ENCODE results near the gene FCRL5. TPM values are rescaled to one million over a fixed set of nuclear protein-coding genes. Genes with fewer than 3 reads are reported as not detected.
A peak's percentile ranks its signal among the peaks of the same experiment; 100 is the strongest.

Gene FCRL5
- total RNA-seq, 4 donors from 2014 or later, result not detected

DNA sequence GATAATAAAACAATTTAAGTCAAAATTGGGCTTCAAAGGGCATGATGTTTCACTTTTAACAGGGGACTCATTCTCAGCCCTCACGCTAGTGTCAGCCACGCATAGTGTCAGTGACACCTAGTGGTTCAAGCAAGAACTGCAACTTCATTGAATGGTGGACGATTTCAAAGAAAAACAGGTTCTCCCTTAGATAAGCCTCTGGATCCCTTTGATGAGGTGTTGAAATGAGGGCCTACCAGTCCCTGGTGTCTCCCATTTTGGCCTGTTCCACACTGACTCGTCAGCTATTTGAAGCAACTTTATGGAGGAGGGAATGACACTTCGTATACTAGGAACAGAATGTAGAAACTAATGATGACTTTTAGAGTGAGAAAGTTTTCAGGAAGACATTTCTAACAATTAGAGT is 56.2 kb downstream of the FCRL5 start:
- DNase-seq (ENCODE audit: low spot score in 2 of 2), result no peak
- Histone ChIP-seq H3K9me3 (no peaks in the 10 kb centered on the region), H3K27ac (no peak overlapping the region), H3K27me3 (peaks cover 6% of the 10 kb centered on the region), H3K4me1 (peaks cover 2% of the 10 kb centered on the region), H3K4me3 (no peak overlapping the region), H3K36me3 (no peaks in the 10 kb centered on the region)
- TF ChIP-seq, protein P1, sequence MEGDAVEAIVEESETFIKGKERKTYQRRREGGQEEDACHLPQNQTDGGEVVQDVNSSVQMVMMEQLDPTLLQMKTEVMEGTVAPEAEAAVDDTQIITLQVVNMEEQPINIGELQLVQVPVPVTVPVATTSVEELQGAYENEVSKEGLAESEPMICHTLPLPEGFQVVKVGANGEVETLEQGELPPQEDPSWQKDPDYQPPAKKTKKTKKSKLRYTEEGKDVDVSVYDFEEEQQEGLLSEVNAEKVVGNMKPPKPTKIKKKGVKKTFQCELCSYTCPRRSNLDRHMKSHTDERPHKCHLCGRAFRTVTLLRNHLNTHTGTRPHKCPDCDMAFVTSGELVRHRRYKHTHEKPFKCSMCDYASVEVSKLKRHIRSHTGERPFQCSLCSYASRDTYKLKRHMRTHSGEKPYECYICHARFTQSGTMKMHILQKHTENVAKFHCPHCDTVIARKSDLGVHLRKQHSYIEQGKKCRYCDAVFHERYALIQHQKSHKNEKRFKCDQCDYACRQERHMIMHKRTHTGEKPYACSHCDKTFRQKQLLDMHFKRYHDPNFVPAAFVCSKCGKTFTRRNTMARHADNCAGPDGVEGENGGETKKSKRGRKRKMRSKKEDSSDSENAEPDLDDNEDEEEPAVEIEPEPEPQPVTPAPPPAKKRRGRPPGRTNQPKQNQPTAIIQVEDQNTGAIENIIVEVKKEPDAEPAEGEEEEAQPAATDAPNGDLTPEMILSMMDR (IDR thresholded peaks at IDR 0.05), result peak; percentile 47 to 85
- TF ChIP-seq EP300 (IDR thresholded peaks at IDR 0.05), result no peak
- WGBS, result 12% methylated on average over 5 of the region's 5 CpGs

DNA sequence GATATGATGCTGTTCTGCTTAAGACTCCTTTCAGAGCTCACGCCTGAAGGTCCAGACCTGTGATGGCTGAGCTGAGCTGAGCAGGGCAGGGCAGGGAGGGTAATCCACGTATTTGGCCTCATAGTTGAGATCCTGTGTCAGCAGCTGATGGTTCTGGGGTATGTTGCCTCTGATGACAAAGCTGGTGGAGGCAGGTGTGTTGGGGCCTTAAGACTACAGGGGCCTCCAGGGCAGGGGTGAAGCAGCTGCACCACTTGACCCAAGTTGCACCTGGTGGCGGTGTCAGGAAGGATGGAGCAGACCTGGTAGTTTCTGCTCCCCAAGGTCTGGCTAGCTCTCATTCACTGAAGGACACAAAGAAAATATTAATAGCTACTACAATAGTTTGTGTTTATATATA is 57.0 kb downstream of the FCRL5 start:
- H3K4me3 ChIP-seq, result no peak overlapping the region
- no peak for DNase-seq (ENCODE audit: low spot score in 2 of 2)
- WGBS, result 86% methylated on average over 3 of the region's 3 CpGs
- H3K9me3 ChIP-seq, result no peaks in the 10 kb centered on the region
- TF ChIP-seq, protein P1 (IDR thresholded peaks at IDR 0.05), result no peak
- TF ChIP-seq POLR2AphosphoS5 (IDR thresholded peaks at IDR 0.05) (no peak), POLR2A (IDR thresholded peaks at IDR 0.05) (no peak), EP300 (IDR thresholded peaks at IDR 0.05) (no peak)
- H3K27ac ChIP-seq, result no peak overlapping the region
- H3K4me1 ChIP-seq, result peaks cover 2% of the 10 kb centered on the region
- peaks cover 6% of the 10 kb centered on the region for H3K27me3 ChIP-seq
- no peaks in the 10 kb centered on the region for H3K36me3 ChIP-seq

- H3K4me3 ChIP-seq, result no peak overlapping the region
- peaks cover 2% of the 10 kb centered on the region for H3K4me1 ChIP-seq
- H3K27ac ChIP-seq, result no peak overlapping the region
- WGBS, result 76% methylated on average over 4 of the region's 4 CpGs
- no peaks in the 10 kb centered on the region for H3K36me3 ChIP-seq
- no peak for DNase-seq (ENCODE audit: low spot score in 2 of 2)
- no peaks in the 10 kb centered on the region for H3K9me3 ChIP-seq
- no peak for TF ChIP-seq EP300 (IDR thresholded peaks at IDR 0.05)
- TF ChIP-seq POLR2AphosphoS5 (IDR thresholded peaks at IDR 0.05), result no peak
- TF ChIP-seq, protein P1 (IDR thresholded peaks at IDR 0.05), result no peak
- no peak for TF ChIP-seq POLR2A (IDR thresholded peaks at IDR 0.05)
- H3K27me3 ChIP-seq, result peaks cover 6% of the 10 kb centered on the region
These were observed 58.2 kb downstream of the FCRL5 start for GRCh38 chr1:157494093-157494492.

DNA sequence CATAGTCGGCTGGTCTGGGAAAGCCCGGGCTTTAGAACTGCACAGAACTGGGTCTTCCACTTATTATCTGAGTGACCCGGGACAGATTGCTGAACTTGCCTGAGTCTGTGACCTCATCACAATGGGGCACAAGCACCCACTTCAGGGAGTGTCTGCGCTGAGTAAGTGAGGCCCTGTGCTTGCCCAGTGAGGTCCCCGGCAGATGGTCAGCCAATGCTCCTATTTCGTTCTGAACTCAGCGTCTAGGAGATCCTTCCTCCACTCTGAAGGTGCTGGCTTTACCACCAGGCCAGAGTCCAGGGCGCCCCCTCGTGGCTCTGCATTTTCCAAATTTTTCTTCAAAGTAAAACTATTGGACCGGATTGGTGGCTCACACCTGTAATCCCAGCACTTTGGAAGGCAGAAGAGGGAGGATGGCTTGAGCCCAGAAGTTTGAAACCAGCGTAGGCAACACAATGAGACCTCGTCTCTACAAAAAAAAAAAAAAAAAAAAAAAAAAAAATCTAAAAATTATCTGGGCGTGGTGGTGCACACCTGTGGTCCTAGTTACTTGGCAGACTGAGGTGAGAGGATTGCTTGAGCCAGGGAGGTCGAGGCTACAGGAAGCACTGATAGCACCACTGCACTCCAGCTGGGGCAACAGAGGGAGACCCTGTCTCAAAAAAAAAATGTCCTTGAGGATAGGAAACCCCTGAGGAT is 61.7 kb downstream of the FCRL5 start:
- TF ChIP-seq, protein P1 (IDR thresholded peaks at IDR 0.05), result peak in 1 of 2 donors; percentile 37
- no peak for TF ChIP-seq POLR2AphosphoS5 (IDR thresholded peaks at IDR 0.05)
- H3K4me3 ChIP-seq, result no peak overlapping the region
- DNase-seq (ENCODE audit: low spot score in 2 of 2), result no peak
- no peaks in the 10 kb centered on the region for H3K4me1 ChIP-seq
- no peaks in the 10 kb centered on the region for H3K36me3 ChIP-seq
- no peak overlapping the region for H3K27ac ChIP-seq
- peaks cover 3% of the 10 kb centered on the region for H3K27me3 ChIP-seq
- H3K9me3 ChIP-seq, result no peaks in the 10 kb centered on the region
- WGBS, result 35% methylated on average over 10 of the region's 14 CpGs

DNA sequence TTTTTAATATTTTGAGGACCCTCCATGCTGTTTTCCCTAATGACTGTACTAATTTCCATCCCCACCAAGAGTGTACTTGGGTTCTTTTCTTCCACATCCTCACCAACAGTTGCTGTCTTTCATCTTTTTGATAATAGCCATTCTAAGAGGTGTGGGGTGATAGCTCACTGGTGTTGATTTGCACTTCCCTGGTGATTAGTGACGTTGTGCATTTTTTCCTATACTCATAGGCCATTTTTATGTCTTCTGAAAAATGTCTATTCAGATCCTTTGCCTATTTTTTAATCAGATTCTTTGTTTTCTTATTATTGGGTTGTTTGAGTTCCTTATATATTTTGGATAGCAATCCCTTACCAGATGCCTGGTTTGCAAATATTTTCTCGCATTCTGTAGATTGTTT is 64.2 kb downstream of the FCRL5 start:
- peaks cover 3% of the 10 kb centered on the region for H3K27me3 ChIP-seq
- no peak overlapping the region for H3K27ac ChIP-seq
- DNase-seq (ENCODE audit: low spot score in 2 of 2), result no peak
- no peaks in the 10 kb centered on the region for H3K36me3 ChIP-seq
- no peaks in the 10 kb centered on the region for H3K9me3 ChIP-seq
- 91% methylated on average over 2 of the region's 2 CpGs for WGBS
- TF ChIP-seq EP300 (IDR thresholded peaks at IDR 0.05) (no peak), POLR2A (IDR thresholded peaks at IDR 0.05) (no peak), POLR2AphosphoS5 (IDR thresholded peaks at IDR 0.05) (no peak)
- TF ChIP-seq, protein P1 (IDR thresholded peaks at IDR 0.05), result no peak
- no peak overlapping the region for H3K4me3 ChIP-seq
- H3K4me1 ChIP-seq, result no peaks in the 10 kb centered on the region
